Activated naive CD8-positive, alpha-beta T cell treated with anti-CD3 and anti-CD28 coated beads, Interleukin-2, amount 50 U/mL, for 16 hours (primary cell): ENCODE results near the gene MAP9.
"Not testable (repeated sequence)": the region's sequence is repeated elsewhere in the genome, so short reads cannot be mapped to it uniquely, and the experiment has no call there.

Experiments used
- DNase-seq: peaks from one replicate; pipeline ENCODE4 v3.0.0-alpha.2; 2020; ENCODE audit warnings: low read depth, low spot score

The MAP9 gene

GRCh38 chr4:155353923-155354540 lies 22.7 kb downstream of the MAP9 start:
- no peak for DNase-seq

GRCh38 chr4:155342142-155342541 lies 34.6 kb downstream of the MAP9 start:
- DNase-seq: no peak

- no peak for DNase-seq
Measured at GRCh38 chr4:155339999-155340398, 36.8 kb downstream of the MAP9 start.

- no peak for DNase-seq
Measured at GRCh38 chr4:155339588-155339987, 37.2 kb downstream of the MAP9 start.

GRCh38 chr4:155338196-155338595 lies 38.6 kb downstream of the MAP9 start:
- DNase-seq: no peak

- DNase-seq: no peak
Measured at GRCh38 chr4:155336242-155336641, 40.5 kb downstream of the MAP9 start.

GRCh38 chr4:155331478-155331877 lies 45.3 kb downstream of the MAP9 start:
- no peak for DNase-seq

GRCh38 chr4:155322782-155323181 lies 54.0 kb downstream of the MAP9 start:
- no peak for DNase-seq

- DNase-seq: no peak
Measured at GRCh38 chr4:155321006-155321405, 55.8 kb downstream of the MAP9 start.

- no peak for DNase-seq
Measured at GRCh38 chr4:155319516-155319915, 57.2 kb downstream of the MAP9 start.

GRCh38 chr4:155312027-155312426 lies 64.7 kb downstream of the MAP9 start:
- not testable (repeated sequence) for DNase-seq

GRCh38 chr4:155307731-155308277 lies 69.0 kb downstream of the MAP9 start:
- no peak for DNase-seq

- no peak for DNase-seq
Measured at GRCh38 chr4:155305619-155306018, 71.1 kb downstream of the MAP9 start.

- DNase-seq: no peak
Measured at GRCh38 chr4:155304375-155304774, 72.4 kb downstream of the MAP9 start.

- no peak for DNase-seq
Measured at GRCh38 chr4:155299103-155299502, 77.7 kb downstream of the MAP9 start.
